ENCODE measurements around the gene THAP6.
"Not testable (repeated sequence)": the region's sequence is repeated elsewhere in the genome, so short reads cannot be mapped to it uniquely, and the experiment has no call there.

Gene THAP6

GRCh38 chr4:75519452-75519851, 5.2 kb downstream of the THAP6 start:
- H3K9me3 ChIP-seq (ENCODE audit: control insufficient read depth, insufficient read depth, low read depth, low read length); H3K4me1 ChIP-seq (ENCODE audit: control insufficient read depth, insufficient read depth, low read length); POLR2A ChIA-PET; H3K4me3 ChIP-seq (ENCODE audit: low read depth, low read length); CTCF ChIA-PET; H3K27ac ChIP-seq (ENCODE audit: extremely low read depth, low read depth, low read length): not testable (repeated sequence)
- peaks cover 6 to 56% of the 10 kb centered on the region in 2 experiments for H3K36me3 ChIP-seq (ENCODE audit: control insufficient read depth in 2 of 2, insufficient read depth in 1 of 2, low read length in 2 of 2)
- peak; percentile 74 for TF ChIP-seq ZNF146 (tag by site-specific recombination; IDR thresholded peaks at IDR 0.05)

- Histone ChIP-seq H3K36me3 (ENCODE audit: control insufficient read depth in 2 of 2, insufficient read depth in 1 of 2, low read length in 2 of 2) (peaks cover 6 to 73% of the 10 kb centered on the region in 2 experiments), H3K4me1 (ENCODE audit: control insufficient read depth, insufficient read depth, low read length) (no peaks in the 10 kb centered on the region), H3K4me3 (ENCODE audit: low read depth, low read length) (no peak overlapping the region), H3K9me3 (ENCODE audit: control insufficient read depth, insufficient read depth, low read depth, low read length) (no peaks in the 10 kb centered on the region), H3K27ac (ENCODE audit: extremely low read depth, low read depth, low read length) (no peak overlapping the region)
- TF ChIP-seq KLF16 (tag by site-specific recombination; IDR thresholded peaks at IDR 0.05) (no peak), KLF1 (tag by site-specific recombination; IDR thresholded peaks at IDR 0.05) (no peak), ZFHX2 (tag by site-specific recombination; conservative IDR thresholded peaks at IDR 0.05) (no peak), ZXDB (tag by site-specific recombination; IDR thresholded peaks at IDR 0.05) (no peak), ZNF302 (tag by site-specific recombination; IDR thresholded peaks at IDR 0.05; ENCODE audit: low read depth) (no peak), REST (tag by site-specific recombination; IDR thresholded peaks at IDR 0.05) (no peak), ZNF830 (tag by site-specific recombination; IDR thresholded peaks at IDR 0.05; ENCODE audit: low read depth) (no peak), BCL11A (tag by site-specific recombination; IDR thresholded peaks at IDR 0.05; ENCODE audit: low read depth) (no peak), AEBP2 (tag by site-specific recombination; IDR thresholded peaks at IDR 0.05; ENCODE audit: borderline replicate concordance) (no peak), ZNF704 (tag by site-specific recombination; IDR thresholded peaks at IDR 0.05) (no peak), ZNF23 (tag by site-specific recombination; IDR thresholded peaks at IDR 0.05; ENCODE audit: borderline replicate concordance) (no peak), ZNF146 (tag by site-specific recombination; IDR thresholded peaks at IDR 0.05) (no peak), ZNF404 (tag by site-specific recombination; IDR thresholded peaks at IDR 0.05) (no peak)
- ChIA-PET POLR2A (no interaction called here), CTCF (no interaction called here)
Measured at GRCh38 chr4:75525086-75525485, 10.8 kb downstream of the THAP6 start.

- no peaks in the 10 kb centered on the region for H3K4me1 ChIP-seq (ENCODE audit: control insufficient read depth, insufficient read depth, low read length)
- no peaks in the 10 kb centered on the region for H3K9me3 ChIP-seq (ENCODE audit: control insufficient read depth, insufficient read depth, low read depth, low read length)
- no peak overlapping the region for H3K27ac ChIP-seq (ENCODE audit: extremely low read depth, low read depth, low read length)
- no peak overlapping the region for H3K4me3 ChIP-seq (ENCODE audit: low read depth, low read length)
- POLR2A ChIA-PET, result interaction anchor here (1.0 kb wide), 1 partner anchor 12 kb away, joined by 3 read pairs; the partner anchor contains the start of genes RCHY1 and THAP6
- peaks cover 6 to 73% of the 10 kb centered on the region in 2 experiments for H3K36me3 ChIP-seq (ENCODE audit: control insufficient read depth in 2 of 2, insufficient read depth in 1 of 2, low read length in 2 of 2)
- CTCF ChIA-PET, result interaction anchor here (0.6 kb wide), 1 partner anchor 80 kb away, joined by 3 read pairs; no protein-coding TSS in a partner anchor
- TF ChIP-seq ZNF776 (tag by site-specific recombination; IDR thresholded peaks at IDR 0.05; ENCODE audit: borderline replicate concordance) (no peak), ZFP41 (tag by site-specific recombination; IDR thresholded peaks at IDR 0.05; ENCODE audit: borderline replicate concordance) (no peak), ZNF600 (tag by site-specific recombination; IDR thresholded peaks at IDR 0.05) (no peak), ZNF580 (tag by site-specific recombination; IDR thresholded peaks at IDR 0.05) (no peak)
- TF ChIP-seq, protein P1, sequence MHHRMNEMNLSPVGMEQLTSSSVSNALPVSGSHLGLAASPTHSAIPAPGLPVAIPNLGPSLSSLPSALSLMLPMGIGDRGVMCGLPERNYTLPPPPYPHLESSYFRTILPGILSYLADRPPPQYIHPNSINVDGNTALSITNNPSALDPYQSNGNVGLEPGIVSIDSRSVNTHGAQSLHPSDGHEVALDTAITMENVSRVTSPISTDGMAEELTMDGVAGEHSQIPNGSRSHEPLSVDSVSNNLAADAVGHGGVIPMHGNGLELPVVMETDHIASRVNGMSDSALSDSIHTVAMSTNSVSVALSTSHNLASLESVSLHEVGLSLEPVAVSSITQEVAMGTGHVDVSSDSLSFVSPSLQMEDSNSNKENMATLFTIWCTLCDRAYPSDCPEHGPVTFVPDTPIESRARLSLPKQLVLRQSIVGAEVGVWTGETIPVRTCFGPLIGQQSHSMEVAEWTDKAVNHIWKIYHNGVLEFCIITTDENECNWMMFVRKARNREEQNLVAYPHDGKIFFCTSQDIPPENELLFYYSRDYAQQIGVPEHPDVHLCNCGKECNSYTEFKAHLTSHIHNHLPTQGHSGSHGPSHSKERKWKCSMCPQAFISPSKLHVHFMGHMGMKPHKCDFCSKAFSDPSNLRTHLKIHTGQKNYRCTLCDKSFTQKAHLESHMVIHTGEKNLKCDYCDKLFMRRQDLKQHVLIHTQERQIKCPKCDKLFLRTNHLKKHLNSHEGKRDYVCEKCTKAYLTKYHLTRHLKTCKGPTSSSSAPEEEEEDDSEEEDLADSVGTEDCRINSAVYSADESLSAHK (tag by site-specific recombination; IDR thresholded peaks at IDR 0.05), result 0 out of 2 replicates have a peak, but pooled peaks have one; percentile 14
- TF ChIP-seq, protein P2, sequence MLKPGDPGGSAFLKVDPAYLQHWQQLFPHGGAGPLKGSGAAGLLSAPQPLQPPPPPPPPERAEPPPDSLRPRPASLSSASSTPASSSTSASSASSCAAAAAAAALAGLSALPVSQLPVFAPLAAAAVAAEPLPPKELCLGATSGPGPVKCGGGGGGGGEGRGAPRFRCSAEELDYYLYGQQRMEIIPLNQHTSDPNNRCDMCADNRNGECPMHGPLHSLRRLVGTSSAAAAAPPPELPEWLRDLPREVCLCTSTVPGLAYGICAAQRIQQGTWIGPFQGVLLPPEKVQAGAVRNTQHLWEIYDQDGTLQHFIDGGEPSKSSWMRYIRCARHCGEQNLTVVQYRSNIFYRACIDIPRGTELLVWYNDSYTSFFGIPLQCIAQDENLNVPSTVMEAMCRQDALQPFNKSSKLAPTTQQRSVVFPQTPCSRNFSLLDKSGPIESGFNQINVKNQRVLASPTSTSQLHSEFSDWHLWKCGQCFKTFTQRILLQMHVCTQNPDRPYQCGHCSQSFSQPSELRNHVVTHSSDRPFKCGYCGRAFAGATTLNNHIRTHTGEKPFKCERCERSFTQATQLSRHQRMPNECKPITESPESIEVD (tag by site-specific recombination; IDR thresholded peaks at IDR 0.05), result no peak
Measured at GRCh38 chr4:75525910-75526309, 11.6 kb downstream of the THAP6 start.

Measured in HEK293 (cell line).